Measurements from ENCODE around the gene ITK.

Gene ITK

DNA sequence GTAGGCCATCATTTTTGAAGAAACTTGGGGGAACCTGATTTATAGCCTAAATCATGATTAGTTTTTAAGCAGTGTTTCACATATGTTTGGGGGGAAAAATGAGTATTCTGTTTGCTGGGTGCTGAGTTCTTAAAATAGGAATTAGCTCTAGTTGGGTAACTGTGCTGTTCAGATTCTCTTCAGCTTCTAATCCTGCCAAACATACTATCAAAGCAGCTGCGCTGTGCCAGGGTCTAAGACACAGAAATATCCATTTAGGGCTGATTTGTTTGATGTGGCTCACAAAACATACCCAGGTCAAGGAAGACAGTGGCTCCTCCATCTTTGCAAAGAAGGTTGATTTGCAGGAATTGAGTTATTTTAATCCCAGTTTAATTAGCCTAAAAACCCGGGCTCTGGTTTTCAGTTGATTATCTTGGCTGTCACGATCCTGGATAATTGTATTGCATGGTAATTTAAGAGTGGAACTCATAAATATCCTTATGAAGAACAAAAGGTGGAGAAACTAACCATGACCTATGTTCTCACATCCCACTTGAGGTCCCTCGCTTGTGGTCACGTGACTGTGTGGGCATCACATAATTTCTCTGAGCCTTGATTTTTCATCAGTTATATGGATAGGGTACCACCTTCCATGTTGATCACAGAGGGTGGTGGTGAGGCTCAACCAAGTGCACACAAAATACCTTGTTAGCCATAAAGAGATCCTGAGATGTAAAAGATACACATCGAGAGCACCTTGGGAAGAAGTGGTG is 104.0 kb downstream of the ITK start:
- no peak for DNase-seq

DNA sequence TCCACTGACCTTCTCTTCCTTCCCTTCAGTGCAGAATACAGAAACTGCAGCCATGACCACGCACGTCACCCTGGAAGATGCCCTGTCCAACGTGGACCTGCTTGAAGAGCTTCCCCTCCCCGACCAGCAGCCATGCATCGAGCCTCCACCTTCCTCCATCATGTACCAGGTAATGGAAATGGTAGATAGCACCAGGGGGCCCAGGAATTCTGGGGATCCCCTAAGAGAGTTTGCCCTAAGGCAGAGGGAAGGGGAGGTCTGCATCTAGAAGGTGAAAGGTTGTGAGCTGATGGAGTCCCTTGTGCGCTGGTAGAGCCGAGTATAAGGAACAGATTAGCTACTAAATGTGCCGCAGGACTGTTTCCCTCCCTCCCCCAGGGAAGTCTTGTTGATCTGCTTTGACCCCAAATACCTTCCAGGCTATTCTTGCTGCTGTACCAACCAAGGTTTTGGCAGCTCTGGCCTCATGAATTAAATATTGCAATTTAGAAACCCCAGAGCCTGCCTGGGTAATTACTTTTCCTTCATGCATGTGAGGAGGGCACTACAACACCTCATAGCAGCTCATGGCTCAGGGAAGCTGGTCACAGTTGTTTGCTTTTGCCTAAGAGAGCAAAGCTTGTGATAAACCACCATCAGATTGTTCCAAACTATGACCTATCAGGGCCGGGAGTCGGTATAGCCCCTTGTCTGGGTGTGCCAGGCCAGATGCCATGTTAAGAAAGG is 104.8 kb downstream of the ITK start:
- DNase-seq, result no peak

DNA sequence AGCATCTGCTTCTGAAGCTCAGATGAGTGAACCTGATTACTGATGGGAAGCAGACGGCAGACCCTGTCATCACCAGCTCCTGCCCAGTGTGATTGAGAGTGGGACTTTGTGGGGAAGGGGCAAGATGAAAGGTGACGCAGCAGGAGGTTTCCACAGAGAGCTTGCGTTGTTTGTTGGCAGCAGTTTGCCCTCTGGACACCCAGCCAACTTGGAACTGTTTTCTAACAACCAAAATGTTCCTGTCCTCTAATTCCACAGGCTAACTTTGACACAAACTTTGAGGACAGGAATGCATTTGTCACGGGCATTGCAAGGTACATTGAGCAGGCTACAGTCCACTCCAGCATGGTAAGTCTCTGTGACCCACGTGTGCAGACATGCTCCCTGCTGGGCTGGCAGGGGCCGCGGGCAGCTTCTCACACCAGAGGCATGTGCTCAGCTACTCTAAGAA is 106.1 kb downstream of the ITK start:
- no peak for DNase-seq

DNA sequence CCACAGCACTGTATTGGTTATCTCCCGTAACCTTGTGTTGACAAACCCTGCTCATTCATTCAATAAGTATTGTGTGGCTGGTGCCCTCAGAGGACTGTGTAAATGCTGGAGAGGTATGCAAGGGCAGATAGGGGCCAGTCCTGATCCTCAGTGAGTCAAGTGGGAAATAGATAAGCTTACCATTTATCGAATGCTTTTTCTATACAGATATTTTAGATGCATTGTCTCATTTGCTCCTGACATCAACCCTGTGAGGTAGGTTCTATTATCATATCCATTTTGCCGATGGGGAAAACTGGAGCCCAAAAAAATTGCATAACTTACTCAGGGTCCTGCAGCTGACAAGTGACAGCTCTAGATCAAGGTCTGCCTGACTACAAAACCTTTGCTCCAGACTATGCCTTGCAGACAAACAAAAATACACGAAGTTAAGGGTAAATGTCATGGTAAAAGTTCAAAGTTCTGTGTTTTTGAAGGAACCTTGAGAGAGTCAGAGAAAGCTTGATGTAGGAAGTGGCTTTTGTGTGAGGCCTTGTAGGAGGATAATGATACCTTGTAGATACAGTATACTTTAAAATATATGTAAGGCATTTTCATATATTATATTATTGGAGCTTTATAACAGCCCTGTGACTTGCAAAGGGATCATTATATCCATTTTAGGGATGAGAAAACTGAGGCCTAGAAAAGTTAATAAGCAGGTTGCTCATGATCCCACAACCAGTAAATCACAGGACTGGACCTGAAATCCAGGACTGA is 107.9 kb downstream of the ITK start:
- DNase-seq, result no peak

DNA sequence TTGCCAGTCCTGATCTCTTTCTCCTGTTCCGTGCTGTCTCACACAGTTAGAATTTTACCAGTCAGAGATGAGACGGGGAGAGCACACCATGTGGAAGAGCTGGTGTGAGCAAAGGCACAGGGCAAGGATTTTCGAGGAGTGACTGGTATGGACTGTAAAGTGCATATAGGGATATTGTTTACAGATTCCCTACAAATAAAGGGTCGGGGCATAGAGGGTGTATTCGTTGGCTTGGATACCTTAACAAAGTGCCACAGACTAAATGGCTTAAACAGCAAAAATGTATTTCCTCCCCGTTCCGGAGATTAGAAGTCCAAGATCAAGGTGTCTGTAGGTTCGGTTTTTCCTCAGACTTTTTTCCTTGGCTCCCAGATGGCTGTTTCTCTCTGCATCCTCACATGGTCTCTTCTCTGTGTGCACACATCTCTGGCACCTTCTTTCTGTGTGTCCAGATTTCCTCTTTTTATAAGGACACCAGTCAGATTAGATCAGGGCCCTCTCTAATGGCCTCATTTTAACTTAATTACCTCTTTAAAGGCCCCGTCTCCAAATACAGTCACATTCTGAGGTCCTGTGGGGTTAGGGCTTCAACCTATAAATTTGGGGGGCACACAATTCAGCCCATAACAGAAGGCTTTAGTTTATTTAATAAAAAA is 108.7 kb downstream of the ITK start:
- no peak for DNase-seq

DNA sequence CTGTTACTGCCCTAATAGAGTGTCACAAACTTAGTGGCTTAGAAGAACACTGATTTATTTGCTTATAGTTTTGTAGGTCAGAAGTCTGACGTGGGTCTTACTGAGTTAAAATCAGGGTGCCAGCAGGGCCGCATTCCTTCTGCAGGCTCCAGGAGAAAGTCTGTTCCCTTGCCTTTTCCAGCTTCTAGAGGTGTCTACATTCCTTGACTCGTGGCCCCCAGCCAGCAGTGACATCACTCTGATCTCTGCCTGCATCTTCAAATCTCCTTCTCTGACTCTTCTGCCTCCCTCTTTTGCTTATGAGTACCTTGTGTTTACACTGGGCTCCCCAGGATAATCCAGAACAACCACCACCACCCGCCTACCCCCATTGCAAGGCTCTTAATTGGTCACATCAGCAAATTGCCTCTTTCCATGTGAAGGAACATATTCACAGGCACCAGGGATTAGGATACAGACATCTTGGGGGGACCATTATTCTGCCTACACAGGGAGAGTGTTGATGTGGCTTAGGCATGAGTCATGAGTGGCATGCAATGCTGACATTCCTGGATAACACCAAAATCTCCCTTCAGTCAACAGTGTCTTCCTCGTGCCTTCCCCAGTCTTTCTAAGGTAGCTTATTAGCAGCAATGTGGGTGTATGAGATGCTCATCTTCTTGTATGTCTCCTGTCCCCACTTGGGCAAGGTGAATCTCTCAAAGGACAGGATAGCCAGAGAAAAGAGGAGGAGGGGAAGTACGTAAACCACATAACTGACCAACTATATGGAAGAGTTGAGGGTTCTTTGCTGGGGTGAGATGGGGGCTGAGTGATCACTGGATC is 109.7 kb downstream of the ITK start:
- DNase-seq, result no peak

DNA sequence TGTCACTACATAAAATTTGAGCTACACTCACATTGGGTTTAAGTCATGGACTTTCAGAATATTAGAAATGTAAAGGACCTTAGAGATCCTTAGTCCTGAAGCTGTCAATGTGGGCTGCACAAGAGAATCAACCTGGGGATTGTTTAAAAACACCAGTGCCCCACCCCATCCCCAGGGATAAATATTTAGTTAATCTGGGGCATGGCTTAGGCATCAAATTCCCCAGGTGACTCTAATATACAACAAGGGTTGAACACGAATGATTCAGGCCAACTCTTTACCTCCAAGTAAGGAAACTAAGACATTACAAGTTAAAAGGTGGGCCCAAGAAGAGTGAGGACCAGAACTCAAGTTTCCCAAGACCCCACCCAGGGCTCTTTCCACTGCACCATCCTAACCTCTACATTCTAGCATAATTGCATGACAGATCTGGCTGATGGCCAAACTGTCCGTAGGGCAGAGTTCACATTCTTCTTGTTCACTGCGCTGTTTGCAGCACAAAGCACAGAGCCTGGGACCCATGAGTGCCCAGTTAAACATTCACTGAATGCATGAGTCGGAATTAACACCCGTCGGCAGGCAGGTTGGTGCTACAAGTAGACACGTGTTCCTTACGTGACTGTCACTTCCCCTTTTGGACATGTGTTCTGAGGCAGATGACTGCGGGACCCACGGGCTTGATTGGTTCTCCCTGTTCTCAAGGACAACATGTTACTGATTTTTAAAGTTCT is 110.5 kb downstream of the ITK start:
- no peak for DNase-seq

DNA sequence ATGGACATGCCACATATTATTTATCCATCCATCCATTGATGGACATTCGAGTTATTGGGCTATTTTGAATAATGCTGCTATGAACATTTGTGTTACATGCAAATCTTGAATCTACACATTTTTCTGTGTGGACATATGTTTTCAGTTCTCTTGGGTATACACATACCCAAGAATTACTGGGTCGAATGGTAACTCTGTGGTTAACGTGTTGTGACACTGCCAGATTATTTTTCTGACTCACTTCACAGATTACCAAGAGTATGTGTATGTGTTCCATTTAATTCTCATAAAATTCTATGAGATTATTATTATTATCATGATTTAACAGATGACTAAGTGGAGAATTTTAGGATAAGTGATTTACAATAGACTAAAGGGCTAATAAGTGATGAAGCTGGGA is 112.0 kb downstream of the ITK start:
- DNase-seq, result no peak

DNA sequence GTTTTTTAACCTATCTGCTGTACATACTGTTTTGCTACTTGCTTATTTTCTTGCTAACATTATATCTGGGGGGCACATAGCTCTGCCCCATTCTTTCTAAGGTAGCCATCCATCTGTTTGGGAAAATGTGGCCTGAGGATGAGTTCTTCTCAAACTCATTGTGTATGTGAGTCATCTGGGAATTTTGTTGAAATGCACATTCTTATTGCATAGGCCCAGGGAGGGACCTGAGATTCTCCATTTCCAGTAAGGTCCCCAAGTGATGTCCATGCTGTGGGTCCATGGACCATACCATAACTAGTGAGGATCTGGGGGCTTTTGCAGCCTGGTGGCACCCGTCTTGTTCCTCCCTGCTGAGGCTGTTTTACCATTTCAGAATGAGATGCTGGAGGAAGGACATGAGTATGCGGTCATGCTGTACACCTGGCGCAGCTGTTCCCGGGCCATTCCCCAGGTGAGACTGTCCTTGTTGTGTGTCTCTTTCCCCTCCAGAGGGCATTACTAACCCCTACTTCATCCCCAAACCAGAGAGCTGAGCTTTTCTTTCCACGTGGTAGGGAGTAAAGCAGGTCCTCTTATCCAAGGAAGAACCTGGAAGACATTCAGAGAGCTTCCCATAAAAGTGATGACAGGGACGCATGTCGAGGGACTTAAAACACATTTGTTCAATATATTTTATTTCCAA is 113.9 kb downstream of the ITK start:
- DNase-seq, result no peak

DNA sequence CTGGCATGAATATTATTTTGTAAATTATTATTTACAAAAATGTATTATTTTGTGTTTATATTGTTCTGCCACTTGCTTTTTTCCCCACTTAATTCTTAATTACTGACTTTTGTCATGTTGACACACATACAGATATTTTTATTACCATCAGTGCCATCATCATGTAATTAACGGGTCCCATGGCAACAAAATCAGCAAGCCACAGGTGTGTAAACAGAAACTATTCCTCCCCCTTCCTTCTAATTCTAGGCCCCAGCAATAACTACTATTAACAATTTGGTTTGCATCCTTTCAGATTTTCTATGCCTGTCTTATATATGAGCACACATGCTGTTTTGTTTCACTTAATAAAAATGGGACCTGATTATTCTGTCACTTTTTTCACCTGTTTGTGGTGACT is 114.6 kb downstream of the ITK start:
- no peak for DNase-seq

DNA sequence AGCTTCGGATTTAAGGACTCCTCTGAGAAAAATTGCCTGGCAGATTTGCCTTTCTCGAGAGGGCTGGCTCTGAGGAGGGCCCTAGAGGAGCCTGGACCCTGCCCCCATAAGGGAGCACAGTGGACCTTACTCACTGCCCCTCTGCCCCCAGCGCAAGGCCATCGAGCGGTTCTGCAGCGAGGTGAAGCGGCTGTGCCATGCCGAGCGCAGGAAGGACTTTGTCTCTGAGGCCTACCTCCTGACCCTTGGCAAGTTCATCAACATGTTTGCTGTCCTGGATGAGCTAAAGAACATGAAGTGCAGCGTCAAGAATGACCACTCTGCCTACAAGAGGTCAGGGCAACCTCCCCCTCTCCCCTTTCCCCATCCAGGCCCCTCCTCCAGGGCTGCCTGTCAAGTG is 119.9 kb downstream of the ITK start:
- DNase-seq, result no peak

DNA sequence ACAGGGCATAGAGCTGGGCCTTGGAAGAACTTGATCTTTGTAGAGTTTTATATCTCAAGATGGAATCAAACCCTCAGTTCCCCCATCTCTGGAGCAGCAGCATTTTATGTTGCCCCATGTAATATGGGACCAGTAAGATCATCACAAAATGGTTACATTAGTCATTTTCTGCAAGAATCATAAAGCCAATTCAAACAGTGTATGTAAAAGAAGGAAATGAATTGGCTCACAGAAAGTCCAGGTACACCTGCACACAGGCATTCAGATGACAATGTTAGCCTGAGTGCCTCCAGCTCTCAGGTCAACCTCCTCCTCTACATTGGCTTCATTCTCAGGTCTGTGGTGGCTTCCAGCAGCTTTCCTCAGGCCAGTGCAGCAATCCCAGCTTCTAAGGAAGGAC is 120.4 kb downstream of the ITK start:
- DNase-seq, result no peak

DNA sequence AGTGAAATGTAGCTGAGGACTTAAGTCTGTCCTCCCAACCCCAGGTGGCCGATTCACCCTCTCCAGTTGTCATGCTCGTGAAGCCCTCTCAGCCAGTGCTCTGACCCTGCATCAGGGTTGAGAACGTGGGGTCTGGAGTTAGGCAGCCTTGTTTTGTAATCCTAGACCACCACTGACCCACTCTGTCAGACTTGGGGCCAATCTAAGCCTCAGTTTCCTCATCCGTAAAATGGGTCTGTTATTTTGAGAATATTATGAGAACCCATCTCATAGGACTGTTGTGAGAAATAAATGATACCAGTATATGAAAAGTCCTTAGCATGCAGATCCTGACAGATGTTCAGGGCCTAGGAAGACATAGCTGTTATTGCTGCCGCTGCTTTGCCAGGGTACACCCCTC is 122.4 kb downstream of the ITK start:
- DNase-seq, result no peak

DNA sequence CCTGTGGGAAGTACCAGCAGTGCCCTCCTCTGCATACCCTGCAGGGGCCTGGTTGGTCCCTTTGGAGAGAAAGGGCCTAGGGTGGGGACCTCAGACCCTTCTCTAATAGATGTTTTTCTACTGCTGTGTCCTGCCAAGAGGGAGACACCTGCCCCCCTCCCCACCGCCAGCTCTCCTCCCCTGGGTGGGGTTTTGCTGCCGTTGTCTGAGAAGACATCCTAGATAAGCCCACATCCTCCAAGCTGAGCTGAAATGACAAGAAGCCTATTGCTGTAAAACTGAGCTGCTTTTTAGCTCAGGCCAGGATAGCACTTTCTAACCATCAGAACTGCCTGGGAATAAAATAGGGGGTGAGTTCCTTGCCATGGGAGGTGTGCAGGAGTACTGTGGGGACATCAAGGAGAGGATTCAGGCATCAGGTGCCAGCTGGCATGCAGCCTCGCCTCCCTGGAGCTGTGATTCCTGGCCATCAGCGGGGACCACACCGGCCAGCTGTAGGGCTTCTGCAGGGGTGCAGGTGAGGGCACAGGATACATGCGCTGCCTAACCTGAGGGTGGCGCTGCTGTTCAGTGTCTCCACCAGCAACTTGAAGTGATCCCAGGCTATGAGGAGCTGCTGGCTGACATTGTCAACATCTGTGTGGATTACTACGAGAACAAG is 123.2 kb downstream of the ITK start:
- peak; percentile 27 for DNase-seq
